KMS-11 (cell line): ENCODE results near the gene EIF5.

ENCODE experiments used
- H2AFZ ChIP-seq: fragments of 200-600 bp; sonication (generic); 2 replicates; pipeline ENCODE4 v1.6.1; 2016; ENCODE audit warnings: antibody characterized with exemption, mixed run types, low read depth
- H3K27ac ChIP-seq: fragments of 200-600 bp; sonication (generic); 2 replicates; pipeline ENCODE4 v1.6.1; 2016; ENCODE audit warnings: mild to moderate bottlenecking, mixed run types
- H3K27me3 ChIP-seq: fragments of 200-600 bp; sonication (generic); 2 replicates; pipeline ENCODE4 v1.6.1; 2017; ENCODE audit warnings: mild to moderate bottlenecking, low read depth, mixed run types, moderate library complexity; ENCODE audit not compliant: insufficient read depth
- H3K36me3 ChIP-seq: fragments of 200-600 bp; sonication (generic); 2 replicates; pipeline ENCODE4 v1.6.1; 2017; ENCODE audit warnings: mild to moderate bottlenecking, mixed run types; ENCODE audit not compliant: insufficient read depth
- H3K4me1 ChIP-seq: fragments of 200-600 bp; sonication (generic); 2 replicates; pipeline ENCODE4 v1.6.1; 2016; ENCODE audit warnings: mild to moderate bottlenecking, low read depth, mixed run types; ENCODE audit not compliant: poor library complexity, severe bottlenecking
- H3K4me2 ChIP-seq: fragments of 200-600 bp; sonication (generic); 2 replicates; pipeline ENCODE4 v1.7.0; 2016; ENCODE audit warnings: mild to moderate bottlenecking, mixed run types
- H3K4me3 ChIP-seq: fragments of 200-600 bp; sonication (generic); IDR thresholded peaks from 2 replicates; pipeline ENCODE4 v1.6.1; 2017; ENCODE audit warnings: low read depth, low read length, mixed read lengths; ENCODE audit not compliant: insufficient read depth
- H3K79me2 ChIP-seq: fragments of 200-600 bp; sonication (generic); 2 replicates; pipeline ENCODE4 v1.6.1; 2016; ENCODE audit warnings: low read depth, mixed run types; ENCODE audit not compliant: insufficient read depth
- H3K9ac ChIP-seq: fragments of 200-600 bp; sonication (generic); 2 replicates; pipeline ENCODE4 v1.6.1; 2016; ENCODE audit warnings: mild to moderate bottlenecking, mixed run types
- H4K20me1 ChIP-seq: fragments of 200-600 bp; sonication (generic); 2 replicates; pipeline ENCODE4 v1.6.1; 2016; ENCODE audit warnings: mild to moderate bottlenecking, mixed run types; ENCODE audit not compliant: insufficient read depth
- TF ChIP-seq, protein P1 (sequence below): fragments of 200-600 bp; sonication (generic); conservative IDR thresholded peaks from 2 replicates; pipeline ENCODE4 v1.6.1; 2017; ENCODE audit warnings: low read depth, mild to moderate bottlenecking, antibody characterized with exemption, low read length, moderate library complexity, mixed read lengths

The EIF5 gene

DNA sequence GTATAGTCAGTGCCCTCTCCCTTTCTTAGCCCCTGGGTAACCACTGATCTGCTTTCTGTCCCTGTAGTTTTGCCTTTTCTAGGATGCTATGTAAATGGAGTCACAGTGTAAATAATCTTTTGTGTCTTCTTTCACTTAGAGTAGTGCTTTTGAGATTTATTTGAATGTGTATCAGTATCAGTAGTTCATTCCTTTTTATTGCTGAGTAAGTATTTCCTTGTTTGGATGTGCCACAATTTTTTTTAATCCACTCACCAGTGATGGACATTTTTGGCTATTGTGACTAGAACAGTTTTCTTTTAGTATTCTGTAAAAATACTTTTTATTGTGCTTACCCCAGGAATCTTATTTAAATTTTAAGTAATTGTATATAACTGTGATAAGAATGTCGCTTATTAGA lies 54.6 kb downstream of the EIF5 start:
- H3K27me3 ChIP-seq, result no peaks in the 10 kb centered on the region
- H3K4me3 ChIP-seq, result no peak overlapping the region
- H3K27ac ChIP-seq, result no peak overlapping the region
- no peaks in the 10 kb centered on the region for H3K36me3 ChIP-seq
- peaks cover 45% of the 10 kb centered on the region for H4K20me1 ChIP-seq
- H3K79me2 ChIP-seq, result peaks cover 83% of the 10 kb centered on the region
- H2AFZ ChIP-seq, result no peak overlapping the region
- H3K9ac ChIP-seq, result no peak overlapping the region
- TF ChIP-seq, protein P1, sequence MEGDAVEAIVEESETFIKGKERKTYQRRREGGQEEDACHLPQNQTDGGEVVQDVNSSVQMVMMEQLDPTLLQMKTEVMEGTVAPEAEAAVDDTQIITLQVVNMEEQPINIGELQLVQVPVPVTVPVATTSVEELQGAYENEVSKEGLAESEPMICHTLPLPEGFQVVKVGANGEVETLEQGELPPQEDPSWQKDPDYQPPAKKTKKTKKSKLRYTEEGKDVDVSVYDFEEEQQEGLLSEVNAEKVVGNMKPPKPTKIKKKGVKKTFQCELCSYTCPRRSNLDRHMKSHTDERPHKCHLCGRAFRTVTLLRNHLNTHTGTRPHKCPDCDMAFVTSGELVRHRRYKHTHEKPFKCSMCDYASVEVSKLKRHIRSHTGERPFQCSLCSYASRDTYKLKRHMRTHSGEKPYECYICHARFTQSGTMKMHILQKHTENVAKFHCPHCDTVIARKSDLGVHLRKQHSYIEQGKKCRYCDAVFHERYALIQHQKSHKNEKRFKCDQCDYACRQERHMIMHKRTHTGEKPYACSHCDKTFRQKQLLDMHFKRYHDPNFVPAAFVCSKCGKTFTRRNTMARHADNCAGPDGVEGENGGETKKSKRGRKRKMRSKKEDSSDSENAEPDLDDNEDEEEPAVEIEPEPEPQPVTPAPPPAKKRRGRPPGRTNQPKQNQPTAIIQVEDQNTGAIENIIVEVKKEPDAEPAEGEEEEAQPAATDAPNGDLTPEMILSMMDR, result no peak
- H3K4me1 ChIP-seq, result peaks cover 50% of the 10 kb centered on the region
- H3K4me2 ChIP-seq, result peak overlapping the region; percentile 86; the same call in 1 of the 2 replicates

DNA sequence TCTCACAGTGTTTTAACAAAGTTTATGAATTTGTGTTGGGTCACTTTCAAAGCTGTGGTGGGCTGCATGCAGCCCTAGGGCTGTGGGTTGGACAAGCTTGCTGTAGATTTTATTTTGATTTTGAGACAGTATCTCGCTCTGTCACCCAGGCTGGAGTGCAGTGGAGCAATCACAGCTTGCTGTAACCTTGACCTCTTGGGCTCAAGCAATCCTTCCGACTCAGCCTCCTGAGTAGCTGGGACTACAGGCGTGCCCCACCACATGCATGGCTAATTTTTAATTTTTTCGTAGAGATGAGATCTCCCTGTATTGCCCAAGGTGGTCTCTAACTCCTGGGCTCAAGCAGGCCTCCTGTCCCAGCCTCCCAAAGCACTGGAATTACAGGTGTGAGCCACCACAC lies 56.6 kb downstream of the EIF5 start:
- Histone ChIP-seq H3K4me3 (no peak overlapping the region), H3K27me3 (no peaks in the 10 kb centered on the region), H3K4me1 (peaks cover 62% of the 10 kb centered on the region), H2AFZ (no peak overlapping the region), H3K9ac (no peak overlapping the region), H3K4me2 (no peak overlapping the region), H3K27ac (no peak overlapping the region), H3K36me3 (no peaks in the 10 kb centered on the region), H3K79me2 (peaks cover 99% of the 10 kb centered on the region), H4K20me1 (peaks cover 54% of the 10 kb centered on the region)
- TF ChIP-seq, protein P1, result no peak

DNA sequence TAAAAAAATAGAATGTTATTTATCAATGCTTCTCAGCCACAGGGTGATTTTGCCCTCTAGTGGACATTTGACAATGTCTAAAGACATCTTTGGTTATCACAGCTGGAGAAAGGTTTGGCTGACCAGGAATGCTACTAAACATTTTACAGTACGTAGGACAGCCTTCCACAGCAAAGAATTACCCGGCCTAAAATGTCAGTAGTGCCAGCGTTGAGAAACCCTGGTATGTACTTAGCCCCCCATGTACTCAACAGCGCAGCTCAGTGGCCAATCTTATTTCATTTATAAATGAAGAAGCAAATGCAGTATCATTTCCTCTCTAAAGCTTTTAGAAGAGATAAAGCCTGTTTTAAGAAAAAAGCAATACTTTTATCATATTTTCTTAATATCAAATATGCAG lies 57.0 kb downstream of the EIF5 start:
- no peak overlapping the region for H3K27ac ChIP-seq
- H3K36me3 ChIP-seq, result no peaks in the 10 kb centered on the region
- H3K4me1 ChIP-seq, result peaks cover 66% of the 10 kb centered on the region
- no peak overlapping the region for H3K9ac ChIP-seq
- H4K20me1 ChIP-seq, result peaks cover 54% of the 10 kb centered on the region
- TF ChIP-seq, protein P1, result peak; percentile 76
- H3K4me3 ChIP-seq, result no peak overlapping the region
- H3K27me3 ChIP-seq, result no peaks in the 10 kb centered on the region
- H3K79me2 ChIP-seq, result peaks cover 99% of the 10 kb centered on the region
- no peak overlapping the region for H3K4me2 ChIP-seq
- H2AFZ ChIP-seq, result no peak overlapping the region

DNA sequence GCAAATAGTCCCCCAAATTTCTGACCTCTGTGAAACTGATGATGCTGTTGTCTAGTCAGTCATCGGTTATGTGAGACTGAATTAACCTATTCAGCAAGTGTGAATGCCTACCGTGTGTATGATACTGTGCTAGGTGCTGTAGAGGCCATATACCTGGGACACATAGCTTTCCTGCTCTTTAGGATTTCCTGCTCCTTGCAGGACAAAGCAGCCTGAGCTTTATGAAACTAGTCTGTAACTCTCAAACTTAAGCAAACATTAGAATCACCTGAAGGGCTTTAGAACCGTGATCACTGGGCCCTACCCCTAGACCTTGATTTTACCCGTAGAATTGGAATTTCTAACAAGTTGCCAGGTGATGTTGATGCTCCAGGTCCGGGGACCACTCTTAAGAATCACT lies 58.1 kb downstream of the EIF5 start:
- Histone ChIP-seq H2AFZ (no peak overlapping the region), H3K4me1 (peaks cover 74% of the 10 kb centered on the region), H4K20me1 (peaks cover 55% of the 10 kb centered on the region), H3K9ac (no peak overlapping the region), H3K27ac (no peak overlapping the region), H3K4me2 (no peak overlapping the region), H3K4me3 (no peak overlapping the region), H3K36me3 (no peaks in the 10 kb centered on the region), H3K27me3 (no peaks in the 10 kb centered on the region), H3K79me2 (peaks cover 99% of the 10 kb centered on the region)
- TF ChIP-seq, protein P1, result no peak

DNA sequence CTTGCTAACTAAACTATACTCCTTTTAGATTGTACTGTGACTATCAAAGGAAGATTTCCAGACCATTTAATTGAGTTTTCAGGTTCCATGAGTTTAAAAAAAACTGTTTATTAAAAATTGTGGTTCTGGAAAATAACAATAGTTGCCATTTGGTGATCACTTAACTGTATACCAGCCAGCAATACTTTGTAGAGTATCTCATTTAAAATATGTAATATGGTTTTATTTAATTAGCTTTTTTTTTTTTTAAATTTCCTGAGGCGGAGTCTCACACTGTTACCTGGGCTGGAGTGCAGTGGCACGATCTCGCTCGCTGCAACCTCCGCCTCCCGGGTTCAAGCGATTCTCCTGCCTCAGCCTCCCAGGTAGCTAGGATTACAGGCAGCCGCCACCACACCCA lies 58.5 kb downstream of the EIF5 start:
- Histone ChIP-seq H3K27me3 (no peaks in the 10 kb centered on the region), H3K4me1 (peaks cover 72% of the 10 kb centered on the region), H3K4me3 (no peak overlapping the region), H3K4me2 (no peak overlapping the region), H4K20me1 (peaks cover 52% of the 10 kb centered on the region), H2AFZ (no peak overlapping the region), H3K36me3 (no peaks in the 10 kb centered on the region), H3K27ac (no peak overlapping the region), H3K79me2 (peaks cover 99% of the 10 kb centered on the region), H3K9ac (no peak overlapping the region)
- TF ChIP-seq, protein P1, result no peak
